H1 (cell line): ENCODE data around the gene CDKN3. TPM values are rescaled to one million over a fixed set of nuclear protein-coding genes. Genes with fewer than 3 reads are reported as not detected.

Source experiments
- BCL11A ChIP-seq, 2 experiments: IDR thresholded peaks; one replicate each; pipeline ENCODE4 v1.6.1; 2011; ENCODE audit warnings: low read depth in 2 of 2, low read length in 2 of 2, mild to moderate bottlenecking in 2 of 2
- CREB1 ChIP-seq: IDR thresholded peaks from 2 replicates; pipeline ENCODE4 v1.6.1; 2012; ENCODE audit warnings: inconsistent platforms
- CTCF ChIP-seq, 3 experiments: IDR thresholded peaks; 1 replicate in 2 of 3; 2 replicates in 1 of 3; pipeline versions ENCODE4 v1.5.1 to v1.6.1; 2011; ENCODE audit warnings: low read length in 3 of 3, mild to moderate bottlenecking in 3 of 3, inconsistent platforms in 2 of 3, low read depth in 1 of 3, moderate library complexity in 1 of 3; ENCODE audit not compliant: insufficient read depth in 1 of 3; ENCODE audit errors: control extremely low read depth in 1 of 3
- RBBP5 ChIP-seq: IDR thresholded peaks from 2 replicates; pipeline ENCODE4 v1.7.1; 2012; ENCODE audit warnings: low read depth, mild to moderate bottlenecking, inconsistent platforms, low read length, moderate library complexity, borderline replicate concordance
- RFX5 ChIP-seq: IDR thresholded peaks from 2 replicates; pipeline ENCODE4 v1.6.1; 2011; ENCODE audit warnings: low read depth, low read length, improper control_type of control experiment, borderline replicate concordance
- ZNF274 ChIP-seq: IDR thresholded peaks from 2 replicates; pipeline ENCODE4 v1.7.0; 2012; ENCODE audit warnings: low read length, borderline replicate concordance; ENCODE audit errors: extremely low read depth
- polyA plus RNA-seq, 7 experiments: library from polyadenylated mRNA; depleted of rRNA in 3 of 7; stranded (reverse) in 5 of 7; unstranded in 2 of 7; fragments of >200 nt in 5 of 7; fragments of 200-250 nt in 2 of 7; gene quantifications; 1 replicate in 5 of 7; 2 replicates in 1 of 7; 4 replicates in 1 of 7; pipeline versions ENCODE4 v1.2.1 to v1.2.3, GENCODE V29; 2011 to 2013; ENCODE audit warnings: missing spikeins in 2 of 7, mixed read lengths in 2 of 7
- total RNA-seq: library from RNA; stranded (reverse); fragmentation: NEBNext Ultra II Directional; extraction: Animal tissue kit (Norgen Biotek cat#: 25700); gene quantifications from 2 replicates; pipeline ENCODE4 v1.2.1, GENCODE V29; 2021

CDKN3 gene
- total and polyA plus RNA-seq, 2 of the 8 experiments (the other 6 are each of a cell fraction or from before 2014, with no cell fraction given) = 43.5 to 48.3 TPM

GRCh38 chr14:54360667-54361066 is 36.1 kb upstream of the CDKN3 start (continued):
- TF ChIP-seq CTCF (IDR thresholded peaks at IDR 0.05; ENCODE audit: control extremely low read depth in 1 of 3, insufficient read depth in 1 of 3, low read depth in 1 of 3, low read length in 3 of 3) = no peak
- TF ChIP-seq ZNF274 = no peak
- no peak for TF ChIP-seq RBBP5
- TF ChIP-seq CREB1 = no peak
- TF ChIP-seq BCL11A (IDR thresholded peaks at IDR 0.05; ENCODE audit: low read depth in 2 of 2, low read length in 2 of 2) = no peak
- TF ChIP-seq RFX5 = no peak
